GM12878 (cell line): ENCODE measurements around the gene SMIM7.
"Not testable (repeated sequence)": the region's sequence is repeated elsewhere in the genome, so short reads cannot be mapped to it uniquely, and the experiment has no call there.

Experiments used
- BRCA1 ChIP-seq: IDR thresholded peaks from 2 replicates; pipeline ENCODE4 v1.6.1; 2011; ENCODE audit warnings: low read depth, low read length, improper control_type of control experiment
- CEBPB ChIP-seq, 2 experiments: fragments of 150-350 bp in 1 of 2; IDR thresholded peaks; 2 replicates each; pipeline ENCODE4 v1.6.1; 2012 to 2014; ENCODE audit warnings: low read depth in 2 of 2, low read length in 2 of 2, borderline replicate concordance in 1 of 2, inconsistent platforms in 1 of 2
- CTCF ChIP-seq, 3 experiments: IDR thresholded peaks in 2 of 3; conservative IDR thresholded peaks in 1 of 3; 2 replicates each; pipeline ENCODE4 v1.5.1; 2011; ENCODE audit warnings: low read depth in 3 of 3, low read length in 3 of 3, mild to moderate bottlenecking in 3 of 3, control low read depth in 2 of 3, moderate library complexity in 2 of 3, inconsistent platforms in 1 of 3, mixed read lengths in 1 of 3; ENCODE audit not compliant: control insufficient read depth in 2 of 3, insufficient read depth in 1 of 3; ENCODE audit errors: extremely low read depth in 1 of 3
- EGR1 ChIP-seq, 2 experiments: IDR thresholded peaks; 1 replicate in 1 of 2; 2 replicates in 1 of 2; pipeline ENCODE4 v1.6.1; 2011 to 2012; ENCODE audit warnings: low read depth in 2 of 2, low read length in 2 of 2, borderline replicate concordance in 1 of 2, mild to moderate bottlenecking in 1 of 2, moderate library complexity in 1 of 2
- EP300 ChIP-seq, 2 experiments: fragments of 150-350 bp in 1 of 2; IDR thresholded peaks; 2 replicates each; pipeline ENCODE4 v1.6.1; 2011 to 2012; ENCODE audit warnings: low read depth in 2 of 2, low read length in 2 of 2, borderline replicate concordance in 1 of 2, improper control_type of control experiment in 1 of 2, inconsistent platforms in 1 of 2; ENCODE audit not compliant: control insufficient read depth in 1 of 2
- FOXM1 ChIP-seq: IDR thresholded peaks from 2 replicates; pipeline ENCODE4 v1.6.1; 2012; ENCODE audit warnings: low read depth, mild to moderate bottlenecking, inconsistent platforms, low read length, moderate library complexity
- HDGF ChIP-seq: fragments of 450-650 bp; IDR thresholded peaks from 2 replicates; pipeline ENCODE4 v1.6.1; 2016; ENCODE audit warnings: antibody characterized with exemption
- NFYB ChIP-seq: IDR thresholded peaks from 2 replicates; pipeline ENCODE4 v1.6.1; 2011; ENCODE audit warnings: low read depth, mild to moderate bottlenecking, low read length, improper control_type of control experiment, moderate library complexity; ENCODE audit not compliant: insufficient read depth
- POLR2AphosphoS2 ChIP-seq: IDR thresholded peaks from 2 replicates; pipeline ENCODE4 v1.6.1; 2011; ENCODE audit warnings: low read depth, mild to moderate bottlenecking, low read length, improper control_type of control experiment, moderate library complexity
- ZBTB33 ChIP-seq: fragments of 450-650 bp; IDR thresholded peaks from 2 replicates; pipeline ENCODE4 v1.6.1; 2017; ENCODE audit warnings: mild to moderate bottlenecking

- not testable (repeated sequence) for TF ChIP-seq HDGF; NFYB; CEBPB (IDR thresholded peaks at IDR 0.05; ENCODE audit: borderline replicate concordance in 1 of 2, low read depth in 2 of 2, low read length in 2 of 2); FOXM1; EGR1 (IDR thresholded peaks at IDR 0.05; ENCODE audit: borderline replicate concordance in 1 of 2, low read depth in 2 of 2, low read length in 2 of 2); CTCF (IDR thresholded peaks at IDR 0.05 in 2 of 3, conservative IDR thresholded peaks at IDR 0.05 in 1 of 3; ENCODE audit: control insufficient read depth in 2 of 3, extremely low read depth in 1 of 3, insufficient read depth in 1 of 3, low read depth in 3 of 3, low read length in 3 of 3); ZBTB33; BRCA1; EP300 (IDR thresholded peaks at IDR 0.05; ENCODE audit: borderline replicate concordance in 1 of 2, control insufficient read depth in 1 of 2, low read depth in 2 of 2, low read length in 2 of 2); POLR2AphosphoS2
Observed at GRCh38 chr19:16673839-16674238, 13.9 kb upstream of the SMIM7 start.
